Fibroblast of lung (primary cell): ENCODE data around the gene HACE1.

Experiments used
- CTCF ChIP-seq, 2 donors: IDR thresholded peaks in 1 of 2; conservative IDR thresholded peaks in 1 of 2; 1 replicate in 1 of 2; 2 replicates in 1 of 2; pipeline ENCODE4 v1.5.1; 2011 to 2012; ENCODE audit warnings: low read length in 2 of 2, control low read depth in 1 of 2, inconsistent platforms in 1 of 2, low read depth in 1 of 2, mild to moderate bottlenecking in 1 of 2
- EZH2 ChIP-seq: IDR thresholded peaks from 2 replicates; pipeline ENCODE4 v1.5.1; 2012; ENCODE audit warnings: low read length, control low read depth, mild to moderate bottlenecking; ENCODE audit errors: missing control alignments

DNA sequence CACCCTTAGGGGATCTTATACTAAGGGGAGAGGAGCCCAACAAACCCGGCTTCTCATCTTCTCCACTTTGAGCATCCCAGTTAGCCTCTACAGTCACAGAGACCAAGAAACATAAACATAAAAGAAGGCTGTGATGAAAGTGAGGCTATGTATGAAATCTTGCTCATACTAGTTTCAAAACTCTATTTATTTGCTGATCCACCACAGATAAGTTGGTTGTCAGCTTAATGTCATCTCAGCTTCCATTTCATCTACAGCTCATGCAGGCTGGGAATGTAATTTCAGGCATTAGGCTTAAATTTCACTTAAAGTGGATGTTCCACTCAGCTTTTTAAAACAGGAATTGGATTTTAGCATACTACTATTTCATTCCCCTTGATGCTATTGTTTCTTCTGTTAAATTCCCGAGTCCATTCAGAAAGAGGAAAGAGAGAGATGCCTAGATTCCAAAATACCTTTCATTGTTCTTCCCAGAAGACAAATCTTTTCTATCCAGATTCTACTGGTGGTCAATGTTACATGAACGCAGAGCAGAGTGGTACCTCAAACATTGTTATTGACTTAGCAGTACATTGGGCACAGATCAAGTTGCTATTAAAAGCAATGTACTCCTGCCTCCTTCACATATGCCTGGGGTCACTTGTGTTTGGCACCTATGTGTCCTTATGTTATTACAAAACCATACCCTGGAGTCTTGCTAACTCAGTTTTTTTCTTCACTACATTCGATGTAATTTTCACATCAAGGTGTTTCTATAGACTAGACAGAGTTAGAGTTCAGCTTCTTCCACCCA, 149.0 kb downstream of the HACE1 start:
- TF ChIP-seq CTCF (conservative IDR thresholded peaks at IDR 0.05 in 1 of 2, IDR thresholded peaks at IDR 0.05 in 1 of 2; ENCODE audit: low read depth in 1 of 2, low read length in 2 of 2) = no peak
- TF ChIP-seq EZH2 = no peak
